WERI-Rb-1 (cell line): ENCODE data around the gene CRCP.

Experiments used
- DNase-seq: peaks from one replicate; pipeline ENCODE4 v3.0.0-alpha.2; 2020
- H3K27ac ChIP-seq: fragments of 250-450 bp; sonication (Bioruptor Pico); 2 replicates; pipeline ENCODE4 v1.5.1; 2020; ENCODE audit warnings: mild to moderate bottlenecking, moderate library complexity
- H3K27me3 ChIP-seq: fragments of 250-450 bp; sonication (Bioruptor Pico); 2 replicates; pipeline ENCODE4 v1.5.1; 2021; ENCODE audit warnings: mild to moderate bottlenecking, low read depth, moderate library complexity; ENCODE audit not compliant: insufficient read depth, severe bottlenecking
- H3K36me3 ChIP-seq: fragments of 250-450 bp; sonication (Bioruptor Pico); 2 replicates; pipeline ENCODE4 v1.5.1; 2020; ENCODE audit warnings: mild to moderate bottlenecking, moderate library complexity
- H3K4me3 ChIP-seq: 2 replicates; pipeline ENCODE4 v1.5.1; 2011; ENCODE audit warnings: low read depth, mild to moderate bottlenecking, control low read depth, low read length
- H3K9me3 ChIP-seq: fragments of 250-450 bp; sonication (Bioruptor Pico); 2 replicates; pipeline ENCODE4 v1.5.1; 2021; ENCODE audit warnings: mild to moderate bottlenecking, moderate library complexity; ENCODE audit not compliant: severe bottlenecking
- TF ChIP-seq, protein P1 (sequence below): IDR thresholded peaks from 2 replicates; pipeline ENCODE4 v1.5.1; 2011; ENCODE audit warnings: low read depth, mild to moderate bottlenecking, control low read depth, inconsistent platforms, low read length

Gene CRCP

DNA sequence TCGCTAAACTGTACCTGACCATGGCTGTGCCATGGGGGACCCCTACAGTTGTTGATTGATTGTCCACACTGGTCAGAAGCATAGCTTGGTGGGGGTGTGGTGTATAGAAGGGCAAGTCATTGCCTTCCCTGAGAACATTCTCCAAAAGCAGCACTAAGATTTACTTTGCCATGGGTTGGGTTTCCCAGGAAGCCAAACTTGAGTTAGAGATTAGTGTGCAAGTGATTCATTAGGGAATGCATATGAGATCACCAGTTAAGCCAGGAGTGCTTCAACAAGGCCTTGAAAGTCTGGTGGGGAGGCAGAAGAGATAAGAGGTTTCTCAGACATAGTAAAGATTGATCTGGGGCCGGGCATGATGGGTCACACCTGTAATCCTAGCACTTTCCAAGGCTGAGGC lies 69.1 kb downstream of the CRCP start:
- TF ChIP-seq, protein P1, sequence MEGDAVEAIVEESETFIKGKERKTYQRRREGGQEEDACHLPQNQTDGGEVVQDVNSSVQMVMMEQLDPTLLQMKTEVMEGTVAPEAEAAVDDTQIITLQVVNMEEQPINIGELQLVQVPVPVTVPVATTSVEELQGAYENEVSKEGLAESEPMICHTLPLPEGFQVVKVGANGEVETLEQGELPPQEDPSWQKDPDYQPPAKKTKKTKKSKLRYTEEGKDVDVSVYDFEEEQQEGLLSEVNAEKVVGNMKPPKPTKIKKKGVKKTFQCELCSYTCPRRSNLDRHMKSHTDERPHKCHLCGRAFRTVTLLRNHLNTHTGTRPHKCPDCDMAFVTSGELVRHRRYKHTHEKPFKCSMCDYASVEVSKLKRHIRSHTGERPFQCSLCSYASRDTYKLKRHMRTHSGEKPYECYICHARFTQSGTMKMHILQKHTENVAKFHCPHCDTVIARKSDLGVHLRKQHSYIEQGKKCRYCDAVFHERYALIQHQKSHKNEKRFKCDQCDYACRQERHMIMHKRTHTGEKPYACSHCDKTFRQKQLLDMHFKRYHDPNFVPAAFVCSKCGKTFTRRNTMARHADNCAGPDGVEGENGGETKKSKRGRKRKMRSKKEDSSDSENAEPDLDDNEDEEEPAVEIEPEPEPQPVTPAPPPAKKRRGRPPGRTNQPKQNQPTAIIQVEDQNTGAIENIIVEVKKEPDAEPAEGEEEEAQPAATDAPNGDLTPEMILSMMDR, result no peak
- Histone ChIP-seq H3K9me3 (no peaks in the 10 kb centered on the region), H3K4me3 (no peak overlapping the region), H3K27ac (no peak overlapping the region), H3K27me3 (no peaks in the 10 kb centered on the region), H3K36me3 (no peaks in the 10 kb centered on the region)
- peak; percentile 33 for DNase-seq

DNA sequence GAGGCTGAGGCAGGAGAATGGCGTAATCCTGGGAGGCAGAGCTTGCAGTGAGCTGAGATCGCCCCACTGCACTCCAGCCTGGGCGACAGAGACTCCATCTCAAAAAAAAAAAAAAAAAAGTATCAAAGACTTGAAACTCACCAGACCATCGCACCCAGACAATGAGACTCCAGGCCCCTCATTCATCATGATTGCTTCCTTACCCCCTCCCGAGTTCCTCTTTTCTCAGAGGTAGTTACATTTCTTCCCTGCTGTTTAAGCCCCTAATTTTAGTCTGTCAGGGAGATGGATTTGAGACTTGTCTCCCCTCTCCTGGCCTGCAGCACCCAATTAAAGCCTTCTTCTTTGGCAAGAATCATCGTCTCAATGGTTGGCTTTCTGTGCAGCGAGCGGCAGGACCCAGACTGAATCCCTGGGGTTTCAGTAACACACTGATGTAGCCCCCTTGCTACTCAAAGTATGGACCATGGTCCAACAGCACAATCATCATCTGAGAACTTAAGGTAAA lies 71.1 kb downstream of the CRCP start:
- Histone ChIP-seq H3K4me3 (no peak overlapping the region), H3K36me3 (no peaks in the 10 kb centered on the region), H3K9me3 (no peaks in the 10 kb centered on the region), H3K27me3 (no peaks in the 10 kb centered on the region), H3K27ac (no peak overlapping the region)
- no peak for DNase-seq
- TF ChIP-seq, protein P1, result no peak

GRCh38 chr7:66186991-66187390 lies 72.3 kb downstream of the CRCP start:
- Histone ChIP-seq H3K27ac (no peak overlapping the region), H3K27me3 (no peaks in the 10 kb centered on the region), H3K36me3 (no peaks in the 10 kb centered on the region), H3K9me3 (no peaks in the 10 kb centered on the region), H3K4me3 (no peak overlapping the region)
- TF ChIP-seq, protein P1, result no peak
- DNase-seq, result no peak

GRCh38 chr7:66187905-66188304 lies 73.3 kb downstream of the CRCP start:
- no peak overlapping the region for H3K4me3 ChIP-seq
- no peak overlapping the region for H3K27ac ChIP-seq
- H3K36me3 ChIP-seq, result no peaks in the 10 kb centered on the region
- no peaks in the 10 kb centered on the region for H3K9me3 ChIP-seq
- TF ChIP-seq, protein P1, result no peak
- no peaks in the 10 kb centered on the region for H3K27me3 ChIP-seq
- DNase-seq, result no peak

GRCh38 chr7:66188645-66189044 lies 74.0 kb downstream of the CRCP start:
- H3K9me3 ChIP-seq, result no peaks in the 10 kb centered on the region
- TF ChIP-seq, protein P1, result no peak
- H3K27me3 ChIP-seq, result no peaks in the 10 kb centered on the region
- DNase-seq, result no peak
- H3K4me3 ChIP-seq, result no peak overlapping the region
- H3K27ac ChIP-seq, result no peak overlapping the region
- no peaks in the 10 kb centered on the region for H3K36me3 ChIP-seq
